Sigmoid colon (tissue), 4 donors: ENCODE measurements around the gene WDR90.

ENCODE experiments used
- CTCF ChIP-seq, 4 experiments: fragments of 450-650 bp in 3 of 4; fragments of 200-600 bp in 1 of 4; IDR thresholded peaks; one replicate each; pipeline ENCODE4 v1.5.1; 2016 to 2019; ENCODE audit warnings: antibody characterized with exemption in 4 of 4, mild to moderate bottlenecking in 3 of 4, moderate library complexity in 2 of 4
- POLR2AphosphoS5 ChIP-seq, 4 donors: sonication (generic); formaldehyde crosslinking; IDR thresholded peaks; one replicate each; pipeline ENCODE4 v1.6.1; 2017; ENCODE audit warnings: antibody characterized with exemption in 4 of 4

- no peak for TF ChIP-seq POLR2AphosphoS5 (IDR thresholded peaks at IDR 0.05)
- no peak for TF ChIP-seq CTCF (IDR thresholded peaks at IDR 0.05)
Measured at GRCh38 chr16:674214-674881, 25.2 kb downstream of the WDR90 start.
